ELR (cell line): ENCODE data around the gene RESF1.
"Not testable (repeated sequence)": the region's sequence is repeated elsewhere in the genome, so short reads cannot be mapped to it uniquely, and the experiment has no call there.

Source experiments
- DNase-seq: peaks from one replicate; pipeline ENCODE4 v3.0.0-alpha.2; 2015; ENCODE audit warnings: low read depth

RESF1 gene

GRCh38 chr12:31959161-31959700 is at the start of gene RESF1:
TSS of gene RESF1 (plus strand) at chr12:31959415. CDS start at chr12:31980956, 21,541 bp downstream.
- DNase-seq = peak; percentile 88

- no peak for DNase-seq
Observed at GRCh38 chr12:31914927-31915326, 44.3 kb upstream of the RESF1 start.

GRCh38 chr12:31915446-31915845 is 43.8 kb upstream of the RESF1 start:
- no peak for DNase-seq

- DNase-seq = peak; percentile 53
Observed at GRCh38 chr12:31922341-31923062, 36.7 kb upstream of the RESF1 start.

- DNase-seq = no peak
Observed at GRCh38 chr12:31923063-31923412, 36.2 kb upstream of the RESF1 start.

- DNase-seq = no peak
Observed at GRCh38 chr12:31928246-31929026, 30.8 kb upstream of the RESF1 start.

- DNase-seq = no peak
Observed at GRCh38 chr12:31929027-31929526, 30.1 kb upstream of the RESF1 start.

- DNase-seq = no peak
Observed at GRCh38 chr12:31931796-31932715, 27.2 kb upstream of the RESF1 start.

GRCh38 chr12:31944299-31944698 is 14.9 kb upstream of the RESF1 start:
- no peak for DNase-seq

- DNase-seq = no peak
Observed at GRCh38 chr12:31947971-31948370, 11.2 kb upstream of the RESF1 start.

- not testable (repeated sequence) for DNase-seq
Observed at GRCh38 chr12:31948697-31949359, 10.4 kb upstream of the RESF1 start.

GRCh38 chr12:31950088-31950487 is 9.1 kb upstream of the RESF1 start:
- no peak for DNase-seq

- DNase-seq = no peak
Observed at GRCh38 chr12:31950492-31950891, 8.7 kb upstream of the RESF1 start.

GRCh38 chr12:31951008-31951407 is 8.2 kb upstream of the RESF1 start:
- DNase-seq = no peak

- no peak for DNase-seq
Observed at GRCh38 chr12:31951939-31952338, 7.3 kb upstream of the RESF1 start.

GRCh38 chr12:31952418-31952817 is 6.8 kb upstream of the RESF1 start:
- DNase-seq = no peak

- no peak for DNase-seq
Observed at GRCh38 chr12:31954925-31955858, 4.0 kb upstream of the RESF1 start.

GRCh38 chr12:31958569-31959160 is 550 bp upstream of the RESF1 start:
- DNase-seq = no peak

- peak; percentile 71 for DNase-seq
Observed at GRCh38 chr12:31959701-31960391, 631 bp downstream of the RESF1 start.
